A549 (cell line): ENCODE results near the gene SERP1. TPM values are rescaled to one million over a fixed set of nuclear protein-coding genes. Genes with fewer than 3 reads are reported as not detected.

Source experiments
- ATAC-seq, 2 experiments: fragments of 200-7000 bp in 1 of 2; fragments of >200 bp in 1 of 2; cut with Nextera tagmentation in 1 of 2; cut with Tn5 transposase in 1 of 2; 3 replicates each; pipeline versions ENCODE4 v1.8.0 to v1.9.1; 2018 to 2020; ENCODE audit warnings: mild to moderate bottlenecking in 1 of 2, moderate library complexity in 1 of 2
- CTCF ChIA-PET: fragments of 300-600 bp; sonication (Branson Sonifier 250); formaldehyde crosslinking; extraction: SDS; loops from one replicate; lab custom pipeline; 2021; ENCODE audit warnings: antibody characterized with exemption, inconsistent platforms; lab: Yijun Ruan, JAX
- POLR2A ChIA-PET: fragments of 350-600 bp; formaldehyde crosslinking; extraction: SDS; loops from one replicate; lab custom pipeline; 2021; ENCODE audit warnings: antibody characterized with exemption, inconsistent platforms; lab: Yijun Ruan, JAX
- DNase-seq, 2 experiments: peaks; one replicate each; pipeline versions ENCODE4 v3.0.0 to v3.0.0-alpha.2; 2011 to 2016; ENCODE audit warnings: low read depth in 1 of 2, low spot score in 1 of 2
- FAIRE-seq: peaks from 2 replicates; lab custom pipeline; 2011; peaks lifted over from hg19 to GRCh38; lab: Jason Lieb, UNC
- H3K27ac ChIP-seq, 2 experiments: fragments of >200 bp; sonication (Bioruptor Twin); formaldehyde crosslinking; 3 replicates each; pipeline ENCODE4 v1.5.1; 2016 to 2017
- H3K4me1 ChIP-seq: fragments of >200 bp; sonication (Bioruptor Twin); formaldehyde crosslinking; 3 replicates; pipeline ENCODE4 v1.6.1; 2016
- H3K4me2 ChIP-seq: fragments of >200 bp; sonication (Bioruptor Twin); formaldehyde crosslinking; 3 replicates; pipeline ENCODE4 v1.6.1; 2016
- H3K4me3 ChIP-seq: fragments of >200 bp; sonication (Bioruptor Twin); formaldehyde crosslinking; 3 replicates; pipeline ENCODE4 v1.5.1; 2016
- H3K9me3 ChIP-seq: fragments of >200 bp; sonication (Bioruptor Twin); formaldehyde crosslinking; 3 replicates; pipeline ENCODE4 v1.6.1; 2016
- BHLHE40 ChIP-seq: IDR thresholded peaks from 2 replicates; pipeline ENCODE4 v1.6.1; 2012; ENCODE audit warnings: low read depth, low read length, inconsistent platforms
- CBX2 ChIP-seq: fragments of 200-600 bp; sonication (generic); IDR thresholded peaks from 2 replicates; pipeline ENCODE4 v1.6.1; 2016; ENCODE audit warnings: low read depth, mild to moderate bottlenecking, borderline replicate concordance
- CBX8 ChIP-seq: fragments of 200-600 bp; sonication (generic); IDR thresholded peaks from 2 replicates; pipeline ENCODE4 v1.6.1; 2016
- CHD2 ChIP-seq: fragments of 150-350 bp; IDR thresholded peaks from 2 replicates; pipeline ENCODE4 v1.6.1; 2014; ENCODE audit warnings: low read length; ENCODE audit not compliant: partially characterized antibody
- EHF ChIP-seq: fragments of 250-450 bp; sonication (Bioruptor Pico); IDR thresholded peaks from 2 replicates; pipeline ENCODE4 v1.5.0; 2020; ENCODE audit warnings: mild to moderate bottlenecking
- EHMT2 ChIP-seq: fragments of 200-600 bp; sonication (generic); IDR thresholded peaks from 2 replicates; pipeline ENCODE4 v1.6.1; 2016; ENCODE audit warnings: antibody characterized with exemption, low read depth, mild to moderate bottlenecking, moderate library complexity
- FOSB ChIP-seq: fragments of 250-450 bp; sonication (Bioruptor Pico); IDR thresholded peaks from 2 replicates; pipeline ENCODE4 v1.5.0; 2020; ENCODE audit warnings: mild to moderate bottlenecking, moderate library complexity
- FOSL2 ChIP-seq, 2 experiments: fragments of 450-650 bp in 1 of 2; fragments of >200 bp in 1 of 2; sonication (Bioruptor Twin) in 1 of 2; formaldehyde crosslinking; IDR thresholded peaks; 2 replicates each; pipeline versions ENCODE4 v1.5.0 to v1.6.1; 2016 to 2020; ENCODE audit warnings: mild to moderate bottlenecking in 1 of 2, moderate library complexity in 1 of 2
- HDAC2 ChIP-seq: fragments of 200-600 bp; sonication (generic); IDR thresholded peaks from 2 replicates; pipeline ENCODE4 v1.6.1; 2016
- HOXA7 ChIP-seq: fragments of 250-450 bp; sonication (Bioruptor Pico); IDR thresholded peaks from 2 replicates; pipeline ENCODE4 v1.5.0; 2020; ENCODE audit warnings: mild to moderate bottlenecking, moderate library complexity
- HOXB13 ChIP-seq: fragments of 250-450 bp; sonication (Bioruptor Pico); IDR thresholded peaks from 2 replicates; pipeline ENCODE4 v1.5.0; 2020; ENCODE audit warnings: low read depth, mild to moderate bottlenecking, moderate library complexity
- JUN ChIP-seq, 2 experiments: fragments of >200 bp; sonication (Bioruptor Twin); formaldehyde crosslinking; IDR thresholded peaks; 2 replicates in 1 of 2; 3 replicates in 1 of 2; pipeline ENCODE4 v1.6.1; 2016 to 2017
- KDM1A ChIP-seq: fragments of 200-600 bp; sonication (generic); IDR thresholded peaks from 2 replicates; pipeline ENCODE4 v1.6.1; 2016; ENCODE audit warnings: low read depth, mild to moderate bottlenecking
- KDM5A ChIP-seq: fragments of 200-600 bp; sonication (generic); IDR thresholded peaks from 2 replicates; pipeline ENCODE4 v1.6.1; 2016; ENCODE audit warnings: antibody characterized with exemption, mild to moderate bottlenecking
- MYC ChIP-seq: IDR thresholded peaks from 2 replicates; pipeline ENCODE4 v1.6.1; 2012; ENCODE audit warnings: mild to moderate bottlenecking, inconsistent platforms, low read length, improper control_type of control experiment, borderline replicate concordance
- POLR2A ChIP-seq: IDR thresholded peaks from 2 replicates; pipeline ENCODE4 v1.6.1; 2012; ENCODE audit warnings: mild to moderate bottlenecking, low read length
- POLR2AphosphoS2 ChIP-seq: conservative IDR thresholded peaks from 2 replicates; pipeline ENCODE4 v1.6.1; 2012; ENCODE audit warnings: low read length, improper control_type of control experiment, inconsistent platforms
- RAD21 ChIP-seq, 2 experiments: fragments of >200 bp in 1 of 2; sonication (Bioruptor Twin) in 1 of 2; formaldehyde crosslinking in 1 of 2; IDR thresholded peaks in 1 of 2; conservative IDR thresholded peaks in 1 of 2; 2 replicates in 1 of 2; 3 replicates in 1 of 2; pipeline ENCODE4 v1.6.1; 2012 to 2018; ENCODE audit warnings: inconsistent platforms in 1 of 2
- RNF2 ChIP-seq: fragments of 200-600 bp; sonication (generic); IDR thresholded peaks from 2 replicates; pipeline ENCODE4 v1.6.1; 2016; ENCODE audit warnings: low read depth, mild to moderate bottlenecking, antibody characterized with exemption, moderate library complexity, borderline replicate concordance
- SMC3 ChIP-seq: fragments of >200 bp; sonication (Bioruptor Twin); formaldehyde crosslinking; IDR thresholded peaks from 3 replicates; pipeline ENCODE4 v1.6.1; 2018; ENCODE audit warnings: inconsistent platforms
- SREBF2 ChIP-seq: fragments of 450-650 bp; IDR thresholded peaks from 2 replicates; pipeline ENCODE4 v1.6.1; 2014; ENCODE audit warnings: mild to moderate bottlenecking, moderate library complexity
- ZSCAN20 ChIP-seq: fragments of 250-450 bp; sonication (Bioruptor Pico); IDR thresholded peaks from 2 replicates; pipeline ENCODE4 v1.8.0; 2022; ENCODE audit warnings: mild to moderate bottlenecking, moderate library complexity
- WGBS: methylation state at CpG from one replicate; pipeline ENCODE4 v1.1.6; 2017; ENCODE audit errors: missing lambda C conversion rate; 5-methylcytosine and 5-hydroxymethylcytosine counted together
- polyA plus RNA-seq, 4 experiments: library from polyadenylated mRNA; depleted of rRNA in 3 of 4; stranded (reverse); fragments of >200 nt; fragmentation: RNase III in 1 of 4; extraction: RNeasy Plus Mini Kit Qiagen cat#74134 plus additional on column Dnase treatment in 1 of 4; gene quantifications; 2 replicates in 3 of 4; 3 replicates in 1 of 4; pipeline ENCODE4 v1.2.3, GENCODE V29; 2011 to 2017
- TF ChIP-seq, protein P1 (sequence below): fragments of 250-450 bp; sonication (Bioruptor Pico); IDR thresholded peaks from 2 replicates; pipeline ENCODE4 v1.5.0; 2020; ENCODE audit warnings: low read depth, mild to moderate bottlenecking, moderate library complexity
- TF ChIP-seq, protein P2 (sequence below): IDR thresholded peaks from 2 replicates; pipeline ENCODE4 v1.6.1; 2012
- TF ChIP-seq, protein P3 (sequence below): IDR thresholded peaks from 2 replicates; pipeline ENCODE4 v1.6.1; 2012; ENCODE audit warnings: low read depth, borderline replicate concordance

The SERP1 gene
- polyA plus RNA-seq, 2 of the 4 experiments (the other 2 are of a cell fraction), result 84.3 to 94.7 TPM

DNA sequence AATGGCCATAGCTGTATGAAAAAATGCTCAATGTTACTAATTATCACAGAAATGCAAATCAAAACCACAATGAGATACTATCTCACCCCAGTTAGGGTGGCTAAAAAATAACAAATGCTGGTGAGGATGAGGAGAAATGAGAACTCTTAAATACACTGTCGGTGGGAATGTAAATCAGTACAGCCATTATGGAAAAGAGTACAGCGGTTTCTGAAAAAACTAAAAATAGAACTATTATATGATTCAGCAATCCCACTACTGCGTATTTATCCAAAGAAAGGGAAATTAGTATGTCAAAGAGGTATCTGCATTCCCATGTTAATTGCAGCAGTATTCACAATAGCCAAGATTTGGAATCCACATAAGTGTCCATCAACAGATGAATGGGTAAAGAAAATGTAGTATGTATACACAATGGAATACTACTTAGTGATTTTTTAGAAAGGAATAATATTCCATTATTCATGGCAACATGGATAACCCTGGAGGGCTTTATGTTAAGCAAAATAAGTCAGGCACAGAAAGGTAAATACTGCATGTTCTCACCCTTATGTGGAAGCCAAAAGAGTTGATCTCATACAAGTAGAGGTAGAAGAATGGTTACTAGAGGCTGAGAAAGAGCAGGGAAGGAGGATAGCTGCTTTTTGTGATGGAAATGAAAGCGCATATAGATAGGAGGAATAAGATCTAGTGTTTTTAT, 35.0 kb downstream of the SERP1 start:
- POLR2A ChIA-PET, result no interaction called here
- Histone ChIP-seq H3K4me3 (no peak overlapping the region), H3K9me3 (0 out of 3 replicates have a peak, but pooled peaks cover 2% of the 10 kb centered on the region), H3K27ac (no peak overlapping the region), H3K4me2 (no peak overlapping the region)
- FAIRE-seq (peak; percentile 7), DNase-seq (no peak), ATAC-seq (no peak)
- CTCF ChIA-PET, result interaction anchor here (0.7 kb wide), 1 partner anchor 37 kb away, joined by 3 read pairs; no protein-coding TSS in a partner anchor
- WGBS, result 88% methylated on average over 4 of the region's 4 CpGs
- TF ChIP-seq HOXA7 (CRISPR knock-in tag) (no peak), ZSCAN20 (CRISPR knock-in tag) (no peak), KDM1A (no peak), FOSB (no peak), POLR2A (no peak), RAD21 (conservative IDR thresholded peaks at IDR 0.05 in 1 of 2, IDR thresholded peaks at IDR 0.05 in 1 of 2) (no peak), KDM5A (no peak), FOSL2 (IDR thresholded peaks at IDR 0.05) (no peak), FOSL2 (CRISPR knock-in tag; IDR thresholded peaks at IDR 0.05) (no peak), CBX8 (no peak)
- TF ChIP-seq, protein P1, sequence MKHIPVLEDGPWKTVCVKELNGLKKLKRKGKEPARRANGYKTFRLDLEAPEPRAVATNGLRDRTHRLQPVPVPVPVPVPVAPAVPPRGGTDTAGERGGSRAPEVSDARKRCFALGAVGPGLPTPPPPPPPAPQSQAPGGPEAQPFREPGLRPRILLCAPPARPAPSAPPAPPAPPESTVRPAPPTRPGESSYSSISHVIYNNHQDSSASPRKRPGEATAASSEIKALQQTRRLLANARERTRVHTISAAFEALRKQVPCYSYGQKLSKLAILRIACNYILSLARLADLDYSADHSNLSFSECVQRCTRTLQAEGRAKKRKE (CRISPR knock-in tag), result no peak
- TF ChIP-seq, protein P2, sequence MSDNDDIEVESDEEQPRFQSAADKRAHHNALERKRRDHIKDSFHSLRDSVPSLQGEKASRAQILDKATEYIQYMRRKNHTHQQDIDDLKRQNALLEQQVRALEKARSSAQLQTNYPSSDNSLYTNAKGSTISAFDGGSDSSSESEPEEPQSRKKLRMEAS, result no peak
- TF ChIP-seq, all 56 proteins: peak for 0
- H3K4me1 ChIP-seq, result no peaks in the 10 kb centered on the region

DNA sequence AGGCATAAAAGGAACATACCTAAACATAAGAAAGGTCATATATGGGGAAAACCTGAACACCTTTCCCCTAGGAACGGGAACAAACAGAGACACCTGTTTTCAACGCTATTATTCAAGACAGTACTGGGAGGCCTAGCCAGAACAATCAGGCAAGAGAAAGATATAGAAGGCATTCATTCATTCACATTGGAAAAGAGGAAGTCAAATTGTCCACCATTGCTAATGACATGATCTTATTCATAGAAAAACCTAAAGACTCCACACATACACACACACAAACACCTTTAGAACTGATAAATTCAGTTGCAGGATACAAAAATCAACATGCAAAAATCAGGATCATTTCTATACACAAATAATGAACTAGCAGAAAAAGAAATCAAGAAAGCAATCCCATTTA, 36.5 kb downstream of the SERP1 start:
- no peak for DNase-seq
- no peak overlapping the region for H3K4me2 ChIP-seq
- no peaks in the 10 kb centered on the region for H3K4me1 ChIP-seq
- WGBS, result 58% methylated on average over 2 of the region's 2 CpGs
- TF ChIP-seq FOSB (no peak), HOXB13 (CRISPR knock-in tag) (no peak), BHLHE40 (no peak), HOXA7 (CRISPR knock-in tag) (no peak), RNF2 (no peak), CBX2 (no peak), MYC (no peak), SREBF2 (no peak), EHF (CRISPR knock-in tag) (no peak), HDAC2 (no peak)
- TF ChIP-seq, protein P3, sequence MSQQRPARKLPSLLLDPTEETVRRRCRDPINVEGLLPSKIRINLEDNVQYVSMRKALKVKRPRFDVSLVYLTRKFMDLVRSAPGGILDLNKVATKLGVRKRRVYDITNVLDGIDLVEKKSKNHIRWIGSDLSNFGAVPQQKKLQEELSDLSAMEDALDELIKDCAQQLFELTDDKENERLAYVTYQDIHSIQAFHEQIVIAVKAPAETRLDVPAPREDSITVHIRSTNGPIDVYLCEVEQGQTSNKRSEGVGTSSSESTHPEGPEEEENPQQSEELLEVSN, result no peak
- no peak overlapping the region for H3K27ac ChIP-seq
- 0 out of 3 replicates have a peak, but pooled peaks cover 2% of the 10 kb centered on the region for H3K9me3 ChIP-seq
- H3K4me3 ChIP-seq, result no peak overlapping the region
- POLR2A ChIA-PET, result no interaction called here
- no peak for FAIRE-seq
- ATAC-seq, result no peak
- CTCF ChIA-PET, result no interaction called here

DNA sequence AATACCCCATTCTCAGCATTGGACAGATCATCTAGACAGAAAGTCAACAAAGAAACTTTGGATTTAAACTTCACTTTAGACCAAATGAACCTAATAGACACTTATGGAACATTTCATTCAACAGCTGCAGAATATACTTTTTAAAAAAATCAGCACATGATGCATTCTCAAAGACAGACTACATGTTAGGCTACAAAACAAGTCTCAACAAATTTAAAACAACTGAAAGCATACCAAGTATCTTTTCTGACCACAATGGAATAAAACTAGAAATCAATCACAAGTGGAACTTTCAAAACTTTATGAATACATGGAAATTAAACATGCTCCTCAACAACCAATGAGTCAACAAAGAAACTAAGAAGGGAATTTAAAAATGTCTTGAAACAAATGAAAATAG, 37.9 kb downstream of the SERP1 start:
- Histone ChIP-seq H3K4me1 (no peaks in the 10 kb centered on the region), H3K27ac (no peak overlapping the region), H3K9me3 (0 out of 3 replicates have a peak, but pooled peaks cover 2% of the 10 kb centered on the region), H3K4me3 (no peak overlapping the region), H3K4me2 (no peak overlapping the region)
- no peak for ATAC-seq
- peak; percentile 7 for FAIRE-seq
- ChIA-PET POLR2A (no interaction called here), CTCF (interaction anchor here (6.1 kb wide), 1 partner anchor 13 kb away, joined by 45 read pairs; no protein-coding TSS in a partner anchor)
- no peak for DNase-seq
- no peak for TF ChIP-seq POLR2AphosphoS2
- TF ChIP-seq BHLHE40, result no peak
- no peak for TF ChIP-seq SMC3
- TF ChIP-seq CHD2, result no peak
- TF ChIP-seq HOXB13 (CRISPR knock-in tag), result no peak
- TF ChIP-seq EHMT2, result no peak
- TF ChIP-seq JUN (IDR thresholded peaks at IDR 0.05), result no peak
- no peak for TF ChIP-seq SREBF2
- no peak for TF ChIP-seq FOSL2 (IDR thresholded peaks at IDR 0.05)
- no peak for TF ChIP-seq FOSL2 (CRISPR knock-in tag; IDR thresholded peaks at IDR 0.05)
